ENCODE results near the gene U2AF2. TPM values are rescaled to one million over a fixed set of nuclear protein-coding genes. Genes with fewer than 3 reads are reported as not detected.

U2AF2 gene
- total and polyA plus RNA-seq, 12 donors = 58.9 to 243 (median 117) TPM

- H3K36me3 ChIP-seq (replicated peaks in 1 of 2) = peaks cover 0 to 75% of the 10 kb centered on the region in 2 donors
- peak in 2 of 7 donors; percentile 6 to 14 for DNase-seq
- H3K4me1 ChIP-seq (replicated peaks in 1 of 2) = peaks cover 8 to 13% of the 10 kb centered on the region in 2 donors
- WGBS, 4 donors = 86 to 91% (median 90%) methylated on average over 17 to 22 of the region's 22 CpGs
- H3K4me3 ChIP-seq = no peak overlapping the region
- no peaks in the 10 kb centered on the region for H3K27me3 ChIP-seq
- TF ChIP-seq POLR2A (IDR thresholded peaks at IDR 0.05) (no peak), CTCF (IDR thresholded peaks at IDR 0.05) (no peak)
- intact Hi-C loops (cut with DNase I) = no loop called here
- no peak overlapping the region for H3K27ac ChIP-seq
- no peaks in the 10 kb centered on the region for H3K9me3 ChIP-seq (replicated peaks in 1 of 3)
These were observed 32.7 kb downstream of the U2AF2 start for GRCh38 chr19:55687281-55688201.

- intact Hi-C loops (cut with DNase I) = no loop called here
- TF ChIP-seq POLR2A (IDR thresholded peaks at IDR 0.05) (no peak), CTCF (IDR thresholded peaks at IDR 0.05) (no peak)
- Histone ChIP-seq H3K36me3 (replicated peaks in 1 of 2) (peaks cover 0 to 75% of the 10 kb centered on the region in 2 donors), H3K27me3 (no peaks in the 10 kb centered on the region), H3K4me3 (no peak overlapping the region), H3K4me1 (replicated peaks in 1 of 2) (peaks cover 8 to 12% of the 10 kb centered on the region in 2 donors), H3K9me3 (replicated peaks in 1 of 3) (no peaks in the 10 kb centered on the region), H3K27ac (no peak overlapping the region)
- DNase-seq = peak in 3 of 7 donors; percentile 25 to 57 (median 26)
- WGBS, 4 donors = 63 to 90% (median 65%) methylated on average over 14 to 27 of the region's 27 CpGs
These were observed 33.8 kb downstream of the U2AF2 start for GRCh38 chr19:55688422-55689218.

GRCh38 chr19:55689411-55690108 lies 34.7 kb downstream of the U2AF2 start:
- H3K36me3 ChIP-seq (replicated peaks in 1 of 2) = peaks cover 0 to 83% of the 10 kb centered on the region in 2 donors
- no peak overlapping the region for H3K4me3 ChIP-seq
- no peaks in the 10 kb centered on the region for H3K9me3 ChIP-seq (replicated peaks in 1 of 3)
- WGBS, 4 donors = 90 to 95% (median 92%) methylated on average over 15 to 35 of the region's 35 CpGs
- no peak overlapping the region for H3K27ac ChIP-seq
- TF ChIP-seq POLR2A (IDR thresholded peaks at IDR 0.05) (no peak), CTCF (IDR thresholded peaks at IDR 0.05) (no peak)
- DNase-seq = peak in 1 of 7 donors; percentile 14
- intact Hi-C loops (cut with DNase I) = no loop called here
- peaks cover 2 to 3% of the 10 kb centered on the region in 2 donors for H3K4me1 ChIP-seq (replicated peaks in 1 of 2)
- no peaks in the 10 kb centered on the region for H3K27me3 ChIP-seq
